Adrenal gland (tissue), 5 donors: Measurements from ENCODE around the gene AGAP1.

ENCODE experiments used
- CTCF ChIP-seq, 6 experiments: fragments of 450-650 bp in 4 of 6; fragments of 200-600 bp in 2 of 6; sonication (generic) in 1 of 6; IDR thresholded peaks; 1 replicate in 5 of 6; 2 replicates in 1 of 6; pipeline versions ENCODE4 v1.5.1 to v1.8.0; 2016 to 2021; ENCODE audit warnings: antibody characterized with exemption in 6 of 6, mild to moderate bottlenecking in 2 of 6, moderate library complexity in 1 of 6
- POLR2A ChIP-seq, 2 donors: fragments of 450-650 bp; IDR thresholded peaks; one replicate each; pipeline ENCODE4 v1.6.1; 2017; ENCODE audit warnings: antibody characterized with exemption in 2 of 2, mild to moderate bottlenecking in 2 of 2, moderate library complexity in 1 of 2
- donor health status: DM: no; HTN: no; CAD: no.

- TF ChIP-seq CTCF (IDR thresholded peaks at IDR 0.05) = no peak
- no peak for TF ChIP-seq POLR2A (IDR thresholded peaks at IDR 0.05)
These were observed 274.8 kb downstream of the AGAP1 start for GRCh38 chr2:235768606-235769005.
